ENCODE results near the gene TPPP. TPM values are rescaled to one million over a fixed set of nuclear protein-coding genes. Genes with fewer than 3 reads are reported as not detected.
A peak's percentile ranks its signal among the peaks of the same experiment; 100 is the strongest.

Gene TPPP
- total and polyA plus RNA-seq, 2 experiments from 2014 or later, result 3.7 to 7.7 TPM

DNA sequence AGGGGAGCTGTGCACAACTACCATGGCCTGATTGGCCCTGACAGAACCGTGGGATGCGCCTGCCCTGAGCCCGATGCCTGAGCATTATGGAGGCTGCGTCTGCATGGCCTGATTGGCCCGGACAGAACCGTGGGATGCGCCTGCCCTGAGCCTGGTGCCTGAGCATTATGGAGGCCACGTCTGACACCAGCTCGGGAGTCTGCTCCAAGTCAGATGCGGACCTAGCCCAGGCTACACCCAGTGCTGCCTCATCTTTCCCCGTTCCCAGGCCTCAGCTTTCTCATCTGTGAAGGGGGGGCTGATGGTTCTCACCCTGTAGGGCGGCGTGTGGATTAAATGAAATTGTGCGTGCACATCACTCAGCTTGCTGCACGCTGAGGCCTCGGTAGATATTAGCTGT is 73.7 kb downstream of the TPPP start:
- Histone ChIP-seq H3K4me1 (ENCODE audit: low read depth) (no peaks in the 10 kb centered on the region), H3K9me3 (ENCODE audit: low read depth) (no peaks in the 10 kb centered on the region), H3K4me3 (no peak overlapping the region), H3K27me3 (no peaks in the 10 kb centered on the region), H3K36me3 (peaks cover 6% of the 10 kb centered on the region), H3K27ac (no peak overlapping the region)
- no peak for TF ChIP-seq CTCF (IDR thresholded peaks at IDR 0.05; ENCODE audit: low read depth, low read length)
- DNase-seq (ENCODE audit: low read depth in 1 of 2, low spot score in 1 of 2), result no peak

GRCh38 chr5:618450-618849 is 74.7 kb downstream of the TPPP start:
- peaks cover 6% of the 10 kb centered on the region for H3K36me3 ChIP-seq
- no peak for TF ChIP-seq CTCF (IDR thresholded peaks at IDR 0.05; ENCODE audit: low read depth, low read length)
- H3K27ac ChIP-seq, result no peak overlapping the region
- DNase-seq (ENCODE audit: low read depth in 1 of 2, low spot score in 1 of 2), result no peak
- no peaks in the 10 kb centered on the region for H3K9me3 ChIP-seq (ENCODE audit: low read depth)
- no peaks in the 10 kb centered on the region for H3K27me3 ChIP-seq
- no peak overlapping the region for H3K4me3 ChIP-seq
- H3K4me1 ChIP-seq (ENCODE audit: low read depth), result no peaks in the 10 kb centered on the region

GRCh38 chr5:617896-618295 is 75.3 kb downstream of the TPPP start:
- no peak for DNase-seq (ENCODE audit: low read depth in 1 of 2, low spot score in 1 of 2)
- Histone ChIP-seq H3K27ac (no peak overlapping the region), H3K4me3 (no peak overlapping the region), H3K36me3 (peaks cover 6% of the 10 kb centered on the region), H3K27me3 (no peaks in the 10 kb centered on the region), H3K4me1 (ENCODE audit: low read depth) (no peaks in the 10 kb centered on the region), H3K9me3 (ENCODE audit: low read depth) (no peaks in the 10 kb centered on the region)
- no peak for TF ChIP-seq CTCF (IDR thresholded peaks at IDR 0.05; ENCODE audit: low read depth, low read length)

DNA sequence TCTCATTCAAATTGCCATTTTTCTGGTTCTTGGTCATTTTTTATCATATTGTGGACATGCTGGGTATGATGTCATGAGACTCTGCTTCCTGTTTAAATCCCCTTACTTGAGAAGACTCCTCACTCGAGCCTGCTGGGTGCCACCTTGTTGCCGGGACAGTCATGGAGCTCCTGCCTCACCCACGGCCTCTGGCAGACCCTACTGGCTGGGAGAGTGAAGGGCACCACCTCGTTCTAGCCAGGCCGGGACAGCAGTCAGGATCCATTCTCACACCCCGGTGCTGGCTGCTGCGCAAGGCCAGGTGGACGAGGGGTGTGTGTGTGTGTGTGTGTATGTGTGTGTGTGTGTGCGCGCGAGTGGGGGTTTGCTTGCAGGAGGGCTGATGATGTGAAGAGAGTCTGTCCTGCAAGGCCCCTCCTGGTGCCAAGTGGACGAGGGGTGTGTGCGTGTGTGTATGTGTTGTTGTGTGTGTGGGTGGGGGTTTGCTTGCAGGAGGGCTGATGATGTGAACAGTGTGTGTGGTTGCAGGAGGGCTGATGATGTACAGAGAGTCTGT is 76.6 kb downstream of the TPPP start:
- H3K36me3 ChIP-seq, result peaks cover 6% of the 10 kb centered on the region
- H3K4me3 ChIP-seq, result no peak overlapping the region
- TF ChIP-seq CTCF (IDR thresholded peaks at IDR 0.05; ENCODE audit: low read depth, low read length), result no peak
- H3K4me1 ChIP-seq (ENCODE audit: low read depth), result no peaks in the 10 kb centered on the region
- H3K27ac ChIP-seq, result no peak overlapping the region
- H3K27me3 ChIP-seq, result no peaks in the 10 kb centered on the region
- no peaks in the 10 kb centered on the region for H3K9me3 ChIP-seq (ENCODE audit: low read depth)
- peak in 1 of 2 donors; percentile 9 for DNase-seq (ENCODE audit: low read depth in 1 of 2, low spot score in 1 of 2)

- Histone ChIP-seq H3K4me3 (peak overlapping the region; percentile 90), H3K4me1 (ENCODE audit: low read depth) (no peaks in the 10 kb centered on the region), H3K27me3 (no peaks in the 10 kb centered on the region), H3K9me3 (ENCODE audit: low read depth) (no peaks in the 10 kb centered on the region), H3K27ac (no peak overlapping the region), H3K36me3 (no peaks in the 10 kb centered on the region)
- TF ChIP-seq CTCF (IDR thresholded peaks at IDR 0.05; ENCODE audit: low read depth, low read length), result no peak
- peak; percentile 6 to 20 for DNase-seq (ENCODE audit: low read depth in 1 of 2, low spot score in 1 of 2)
Measured at GRCh38 chr5:612498-613424, 80.4 kb downstream of the TPPP start.

Data from cardiac muscle cell (in vitro differentiated cells and primary cell).